ENCODE results near the gene CAPN5.

CAPN5 gene

DNA sequence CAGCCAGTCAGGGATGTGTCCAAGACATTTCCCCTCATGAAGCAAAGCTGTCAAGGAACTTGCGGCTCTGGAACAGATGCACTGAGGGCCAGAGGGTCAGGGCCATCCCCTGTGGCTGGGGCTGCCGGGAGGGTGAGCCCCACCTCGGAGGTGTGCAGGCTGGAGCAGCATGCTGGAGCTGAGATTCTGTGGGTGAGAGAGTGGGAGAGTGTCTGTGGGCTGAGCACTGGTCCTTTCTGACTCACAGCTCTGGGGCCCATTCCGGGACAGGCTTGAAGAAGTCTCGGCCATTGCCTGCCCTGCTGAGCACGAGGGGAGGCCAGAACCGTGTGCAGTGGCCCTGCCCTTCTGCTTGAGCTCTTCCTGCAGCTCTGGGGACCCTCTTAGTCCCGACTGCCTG lies 38.0 kb downstream of the CAPN5 start:
- Mint-ChIP-seq H3K4me1 (ENCODE audit: low read depth) (peaks cover 4% of the 10 kb centered on the region), H3K9me3 (ENCODE audit: low read depth) (no peaks in the 10 kb centered on the region), H3K27ac (no peak overlapping the region), H3K27me3 (no peaks in the 10 kb centered on the region), H3K36me3 (peaks cover 5% of the 10 kb centered on the region), H3K4me3 (no peak overlapping the region)

- H3K4me1 Mint-ChIP-seq (ENCODE audit: low read depth) = no peaks in the 10 kb centered on the region
- H3K27ac Mint-ChIP-seq = no peak overlapping the region
- no peaks in the 10 kb centered on the region for H3K36me3 Mint-ChIP-seq
- no peaks in the 10 kb centered on the region for H3K9me3 Mint-ChIP-seq (ENCODE audit: low read depth)
- H3K4me3 Mint-ChIP-seq = no peak overlapping the region
- no peaks in the 10 kb centered on the region for H3K27me3 Mint-ChIP-seq
Observed at GRCh38 chr11:77106321-77106720, 39.5 kb downstream of the CAPN5 start.

DNA sequence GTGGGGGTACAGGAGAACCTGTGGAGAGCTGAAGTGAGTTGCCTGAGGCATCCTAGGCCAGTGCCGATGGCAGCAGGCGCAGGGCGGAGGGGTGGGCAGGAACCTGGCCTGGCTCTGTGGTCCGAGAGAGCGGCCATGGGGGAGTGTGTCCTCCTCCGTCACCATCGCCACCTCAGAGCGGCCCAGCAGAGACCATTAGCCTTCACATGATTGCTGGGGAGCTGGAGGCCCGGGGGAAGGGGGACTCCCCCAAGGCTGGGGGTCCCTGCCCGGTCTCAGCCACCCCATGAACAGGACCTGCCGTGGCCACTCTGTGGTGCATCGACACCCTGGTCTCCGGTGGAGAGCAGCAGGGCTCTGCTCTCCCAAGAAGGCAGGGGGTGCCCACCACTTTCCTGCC lies 40.0 kb downstream of the CAPN5 start:
- Mint-ChIP-seq H3K4me1 (ENCODE audit: low read depth) (no peaks in the 10 kb centered on the region), H3K27ac (no peak overlapping the region), H3K9me3 (ENCODE audit: low read depth) (no peaks in the 10 kb centered on the region), H3K36me3 (no peaks in the 10 kb centered on the region), H3K4me3 (no peak overlapping the region), H3K27me3 (no peaks in the 10 kb centered on the region)

DNA sequence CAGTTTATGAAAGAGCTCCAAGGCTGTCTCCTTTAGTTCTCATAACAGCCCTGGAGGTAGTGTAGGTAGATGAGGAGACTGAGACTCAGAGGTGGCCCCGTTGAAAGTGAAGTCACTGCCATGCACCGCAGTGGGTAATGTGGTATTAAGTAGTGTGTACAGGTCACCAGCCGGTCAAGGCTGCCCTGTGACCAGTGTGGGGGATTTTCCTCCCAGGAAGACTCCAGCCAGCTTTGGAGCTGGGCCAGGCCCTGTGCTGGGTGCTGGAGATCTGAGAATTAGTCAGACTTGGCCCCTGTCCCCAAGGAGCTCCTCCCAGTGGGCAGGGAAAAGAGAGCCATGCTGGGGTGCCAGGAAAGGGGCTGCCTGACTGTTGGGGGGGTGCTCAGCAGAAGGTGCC lies 41.2 kb downstream of the CAPN5 start:
- Mint-ChIP-seq H3K4me1 (ENCODE audit: low read depth) (no peaks in the 10 kb centered on the region), H3K27ac (no peak overlapping the region), H3K36me3 (no peaks in the 10 kb centered on the region), H3K9me3 (ENCODE audit: low read depth) (no peaks in the 10 kb centered on the region), H3K27me3 (no peaks in the 10 kb centered on the region), H3K4me3 (no peak overlapping the region)

DNA sequence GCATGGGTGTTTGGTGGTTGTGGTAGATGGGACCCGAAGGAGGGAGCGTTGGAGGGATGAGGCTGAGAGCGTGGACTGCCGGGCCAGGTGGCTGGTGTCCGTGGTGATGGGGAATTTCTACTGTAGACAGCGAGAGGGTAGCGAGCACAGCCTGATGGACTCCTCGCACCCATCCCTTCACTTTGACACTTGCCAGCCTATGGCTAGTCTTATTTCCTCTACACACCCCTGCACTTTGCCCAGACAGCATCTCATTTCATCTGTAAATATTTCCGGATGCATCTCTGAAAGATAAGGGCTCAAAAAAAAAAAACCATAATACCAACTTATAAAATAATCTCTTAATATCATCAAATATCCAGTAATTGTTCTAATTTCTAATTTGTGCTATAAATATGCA lies 41.7 kb downstream of the CAPN5 start:
- Mint-ChIP-seq H3K9me3 (ENCODE audit: low read depth) (no peaks in the 10 kb centered on the region), H3K27me3 (no peaks in the 10 kb centered on the region), H3K36me3 (no peaks in the 10 kb centered on the region), H3K4me1 (ENCODE audit: low read depth) (no peaks in the 10 kb centered on the region), H3K27ac (no peak overlapping the region), H3K4me3 (no peak overlapping the region)

DNA sequence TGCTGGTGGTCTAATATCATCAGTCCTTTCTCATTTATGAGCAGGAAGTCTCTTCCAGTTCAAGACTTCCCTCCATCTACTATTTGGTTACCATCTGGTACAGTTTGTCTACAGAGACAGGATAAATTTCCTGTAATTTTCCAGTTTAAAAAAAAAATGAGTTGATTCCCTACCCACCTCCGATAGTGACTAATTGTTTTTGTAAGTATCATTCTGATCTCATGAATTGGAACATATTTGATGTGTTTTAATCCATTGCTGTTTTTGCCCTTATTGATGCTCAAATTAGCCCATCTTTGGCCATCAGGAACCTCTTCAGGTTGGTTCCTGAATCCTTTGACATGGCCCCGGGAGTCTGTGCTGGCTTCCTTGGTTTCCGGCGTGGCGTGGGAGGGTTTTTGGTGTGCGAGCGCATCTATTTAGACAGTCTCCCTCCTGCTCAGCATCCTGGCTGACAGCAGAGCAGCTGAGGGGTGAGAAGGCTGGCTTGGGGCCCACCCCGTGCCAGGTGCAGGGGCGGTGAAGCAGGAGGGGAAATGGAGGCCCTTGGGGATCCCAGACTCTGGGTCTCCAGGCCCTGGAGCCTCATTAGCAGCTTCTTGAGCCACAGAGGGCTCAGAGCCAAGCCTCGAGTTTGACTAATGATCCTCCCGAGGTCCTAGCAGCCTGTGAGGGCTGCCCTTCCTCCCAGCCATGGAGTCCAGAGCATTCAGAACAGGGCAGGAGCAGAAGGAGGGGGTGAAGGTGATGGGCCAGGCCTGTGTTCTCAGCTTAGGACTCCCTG lies 42.7 kb downstream of the CAPN5 start:
- H3K4me3 Mint-ChIP-seq = no peak overlapping the region
- no peaks in the 10 kb centered on the region for H3K27me3 Mint-ChIP-seq
- no peaks in the 10 kb centered on the region for H3K9me3 Mint-ChIP-seq (ENCODE audit: low read depth)
- no peaks in the 10 kb centered on the region for H3K4me1 Mint-ChIP-seq (ENCODE audit: low read depth)
- H3K27ac Mint-ChIP-seq = no peak overlapping the region
- no peaks in the 10 kb centered on the region for H3K36me3 Mint-ChIP-seq

DNA sequence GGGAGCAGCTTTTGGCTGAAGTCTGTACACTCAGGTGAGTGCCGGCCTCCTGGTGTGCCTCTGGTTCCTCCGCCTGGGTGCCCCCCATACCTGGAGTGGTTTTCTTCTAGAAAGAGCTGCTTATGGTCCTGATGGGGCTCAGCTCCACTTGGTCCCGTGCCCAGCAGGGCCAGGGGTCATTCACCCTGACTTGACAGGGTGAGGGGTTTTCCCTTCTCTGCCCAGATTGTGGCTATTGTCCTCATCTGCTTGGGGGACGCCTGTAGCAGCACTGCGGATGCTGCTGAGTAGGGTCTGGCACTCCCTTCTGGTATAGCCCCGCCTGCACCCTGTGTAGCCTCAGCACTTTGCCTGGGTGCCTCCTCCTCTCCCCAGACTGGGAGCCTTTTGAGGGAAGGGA lies 44.1 kb downstream of the CAPN5 start:
- no peaks in the 10 kb centered on the region for H3K4me1 Mint-ChIP-seq (ENCODE audit: low read depth)
- no peaks in the 10 kb centered on the region for H3K27me3 Mint-ChIP-seq
- H3K36me3 Mint-ChIP-seq = no peaks in the 10 kb centered on the region
- no peak overlapping the region for H3K4me3 Mint-ChIP-seq
- no peak overlapping the region for H3K27ac Mint-ChIP-seq
- no peaks in the 10 kb centered on the region for H3K9me3 Mint-ChIP-seq (ENCODE audit: low read depth)

GRCh38 chr11:77111277-77111676 lies 44.5 kb downstream of the CAPN5 start:
- no peak overlapping the region for H3K27ac Mint-ChIP-seq
- H3K4me1 Mint-ChIP-seq (ENCODE audit: low read depth) = no peaks in the 10 kb centered on the region
- no peak overlapping the region for H3K4me3 Mint-ChIP-seq
- H3K9me3 Mint-ChIP-seq (ENCODE audit: low read depth) = no peaks in the 10 kb centered on the region
- no peaks in the 10 kb centered on the region for H3K36me3 Mint-ChIP-seq
- H3K27me3 Mint-ChIP-seq = no peaks in the 10 kb centered on the region

DNA sequence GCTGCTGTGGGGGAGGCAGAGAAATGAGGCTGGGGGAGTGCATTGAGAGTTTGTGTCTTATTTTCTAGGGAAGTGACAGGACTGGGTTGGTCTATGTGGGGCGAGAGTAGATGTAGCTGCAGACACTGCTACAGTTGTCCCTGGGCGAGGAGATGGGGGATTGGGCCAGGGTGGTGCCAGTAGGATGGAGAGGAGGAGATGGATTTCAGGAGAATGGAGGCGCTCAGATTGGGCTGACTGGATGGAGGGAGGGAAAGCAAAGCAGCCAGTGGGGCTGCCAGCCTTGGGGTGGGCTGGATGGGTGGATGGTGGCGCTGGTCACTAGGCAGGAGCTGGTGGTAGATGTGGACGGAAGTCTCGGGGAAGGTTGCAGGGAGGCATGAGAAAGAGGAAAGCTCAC lies 45.2 kb downstream of the CAPN5 start:
- H3K4me3 Mint-ChIP-seq = no peak overlapping the region
- no peaks in the 10 kb centered on the region for H3K27me3 Mint-ChIP-seq
- no peak overlapping the region for H3K27ac Mint-ChIP-seq
- H3K4me1 Mint-ChIP-seq (ENCODE audit: low read depth) = no peaks in the 10 kb centered on the region
- no peaks in the 10 kb centered on the region for H3K36me3 Mint-ChIP-seq
- H3K9me3 Mint-ChIP-seq (ENCODE audit: low read depth) = no peaks in the 10 kb centered on the region

- Mint-ChIP-seq H3K36me3 (no peaks in the 10 kb centered on the region), H3K27ac (no peak overlapping the region), H3K4me3 (no peak overlapping the region), H3K9me3 (ENCODE audit: low read depth) (no peaks in the 10 kb centered on the region), H3K4me1 (ENCODE audit: low read depth) (no peaks in the 10 kb centered on the region), H3K27me3 (no peaks in the 10 kb centered on the region)
Observed at GRCh38 chr11:77112641-77113381, 46.0 kb downstream of the CAPN5 start.

- no peaks in the 10 kb centered on the region for H3K27me3 Mint-ChIP-seq
- H3K4me3 Mint-ChIP-seq = no peak overlapping the region
- H3K27ac Mint-ChIP-seq = no peak overlapping the region
- no peaks in the 10 kb centered on the region for H3K9me3 Mint-ChIP-seq (ENCODE audit: low read depth)
- no peaks in the 10 kb centered on the region for H3K4me1 Mint-ChIP-seq (ENCODE audit: low read depth)
- no peaks in the 10 kb centered on the region for H3K36me3 Mint-ChIP-seq
Observed at GRCh38 chr11:77113382-77114088, 46.8 kb downstream of the CAPN5 start.

DNA sequence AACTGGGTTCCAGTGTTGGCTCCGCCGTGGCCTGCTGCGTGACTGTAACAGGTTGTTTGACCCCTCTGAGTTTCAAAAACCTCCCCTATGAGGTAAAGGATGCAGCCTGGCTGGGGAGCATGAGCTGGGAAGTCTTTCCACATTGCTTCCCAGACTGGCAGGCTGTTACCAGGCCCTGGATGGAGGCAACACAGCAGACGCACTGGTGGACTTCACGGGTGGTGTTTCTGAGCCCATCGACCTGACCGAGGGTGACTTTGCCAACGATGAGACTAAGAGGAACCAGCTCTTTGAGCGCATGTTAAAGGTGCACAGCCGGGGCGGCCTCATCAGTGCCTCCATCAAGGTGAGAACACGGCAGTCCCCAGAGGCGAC lies 47.3 kb downstream of the CAPN5 start:
- Mint-ChIP-seq H3K4me3 (no peak overlapping the region), H3K4me1 (ENCODE audit: low read depth) (no peaks in the 10 kb centered on the region), H3K9me3 (ENCODE audit: low read depth) (no peaks in the 10 kb centered on the region), H3K27ac (no peak overlapping the region), H3K36me3 (no peaks in the 10 kb centered on the region), H3K27me3 (no peaks in the 10 kb centered on the region)

GRCh38 chr11:77115181-77115611 lies 48.4 kb downstream of the CAPN5 start:
- Mint-ChIP-seq H3K4me3 (no peak overlapping the region), H3K9me3 (ENCODE audit: low read depth) (no peaks in the 10 kb centered on the region), H3K4me1 (ENCODE audit: low read depth) (no peaks in the 10 kb centered on the region), H3K27me3 (no peaks in the 10 kb centered on the region), H3K36me3 (no peaks in the 10 kb centered on the region), H3K27ac (no peak overlapping the region)

DNA sequence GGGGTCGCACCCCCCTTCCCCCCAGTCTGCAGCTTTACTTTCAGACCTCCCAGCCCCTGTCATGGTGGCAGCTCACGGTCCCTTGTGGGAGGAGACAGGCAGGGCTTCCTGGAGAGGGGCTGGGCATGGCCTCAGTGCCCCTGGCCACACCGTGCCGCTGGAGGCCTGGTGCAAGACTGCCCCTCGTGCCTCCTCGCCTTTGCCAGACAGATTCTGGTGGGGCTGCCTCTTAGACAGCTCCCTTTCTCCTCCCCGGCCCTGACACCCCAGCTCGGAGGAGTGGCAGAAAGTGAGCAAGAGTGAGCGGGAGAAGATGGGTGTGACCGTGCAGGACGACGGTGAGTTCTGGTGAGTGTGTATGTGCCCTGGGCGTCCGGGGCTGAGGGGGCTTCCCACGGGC lies 49.2 kb downstream of the CAPN5 start:
- no peak overlapping the region for H3K4me3 Mint-ChIP-seq
- H3K27ac Mint-ChIP-seq = no peak overlapping the region
- H3K9me3 Mint-ChIP-seq (ENCODE audit: low read depth) = no peaks in the 10 kb centered on the region
- peaks cover 3% of the 10 kb centered on the region for H3K36me3 Mint-ChIP-seq
- no peaks in the 10 kb centered on the region for H3K27me3 Mint-ChIP-seq
- no peaks in the 10 kb centered on the region for H3K4me1 Mint-ChIP-seq (ENCODE audit: low read depth)

DNA sequence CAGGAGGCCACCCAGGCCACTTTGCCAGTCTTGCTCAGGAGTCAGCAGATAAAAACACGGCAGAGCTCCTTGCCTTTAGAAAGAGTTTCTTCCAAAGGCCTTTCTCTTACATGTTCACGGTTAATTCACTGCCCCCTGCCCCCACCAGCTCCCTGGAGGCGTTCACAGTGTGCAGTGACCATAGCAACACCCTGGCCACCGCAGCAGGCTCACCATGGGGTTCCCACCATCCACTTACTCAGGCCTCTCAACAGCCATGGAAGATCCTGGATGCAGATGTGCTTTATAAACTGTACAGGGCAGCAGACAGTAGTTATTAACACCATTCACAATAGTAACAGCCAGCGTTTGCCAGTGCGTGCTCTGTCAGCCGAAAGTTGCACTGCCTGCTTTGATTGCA lies 50.7 kb downstream of the CAPN5 start:
- H3K36me3 Mint-ChIP-seq = peaks cover 4% of the 10 kb centered on the region
- no peak overlapping the region for H3K27ac Mint-ChIP-seq
- no peaks in the 10 kb centered on the region for H3K27me3 Mint-ChIP-seq
- H3K9me3 Mint-ChIP-seq (ENCODE audit: low read depth) = no peaks in the 10 kb centered on the region
- no peak overlapping the region for H3K4me3 Mint-ChIP-seq
- H3K4me1 Mint-ChIP-seq (ENCODE audit: low read depth) = no peaks in the 10 kb centered on the region
